H9 (cell line): ENCODE data around the gene CACTIN. TPM values are rescaled to one million over a fixed set of nuclear protein-coding genes. Genes with fewer than 3 reads are reported as not detected.

Experiments used
- DNase-seq: peaks from one replicate; pipeline ENCODE4 v3.0.0-alpha.2; 2017
- H2AFZ ChIP-seq: one replicate; pipeline ENCODE4 v1.6.1; 2013; ENCODE audit warnings: mild to moderate bottlenecking, low read length, control low read depth, moderate library complexity
- H2AK5ac ChIP-seq: 2 replicates; pipeline ENCODE4 v1.6.1; 2013; ENCODE audit warnings: low read length, control low read depth, mixed read lengths; ENCODE audit not compliant: insufficient read length
- H2BK120ac ChIP-seq: one replicate; pipeline ENCODE4 v1.6.1; 2013; ENCODE audit warnings: low read depth, mild to moderate bottlenecking, low read length, control low read depth, inconsistent platforms; ENCODE audit not compliant: poor library complexity, severe bottlenecking
- H2BK12ac ChIP-seq: 2 replicates; pipeline ENCODE4 v1.6.1; 2013; ENCODE audit warnings: low read length, control low read depth, mixed read lengths, low read depth; ENCODE audit not compliant: insufficient read length
- H2BK15ac ChIP-seq: 2 replicates; pipeline ENCODE4 v1.6.1; 2013; ENCODE audit warnings: low read depth, low read length, control low read depth
- H2BK20ac ChIP-seq: one replicate; pipeline ENCODE4 v1.6.1; 2013; ENCODE audit warnings: low read depth, mild to moderate bottlenecking, low read length, control low read depth, inconsistent platforms; ENCODE audit not compliant: poor library complexity, severe bottlenecking
- H2BK5ac ChIP-seq: 2 replicates; pipeline ENCODE4 v1.6.1; 2013; ENCODE audit warnings: low read length, control low read depth, mixed read lengths; ENCODE audit not compliant: insufficient read length
- H3K14ac ChIP-seq: 2 replicates; pipeline ENCODE4 v1.6.1; 2013; ENCODE audit warnings: low read length, control low read depth; ENCODE audit not compliant: insufficient read depth
- H3K18ac ChIP-seq: 2 replicates; pipeline ENCODE4 v1.6.1; 2013; ENCODE audit warnings: low read depth, mild to moderate bottlenecking, mixed read lengths, low read length, control low read depth; ENCODE audit not compliant: insufficient read length
- H3K23ac ChIP-seq: 2 replicates; pipeline ENCODE4 v1.6.1; 2013; ENCODE audit warnings: low read length, control low read depth, mixed read lengths, low read depth; ENCODE audit not compliant: insufficient read length
- H3K23me2 ChIP-seq: 2 replicates; pipeline ENCODE4 v1.6.1; 2013; ENCODE audit warnings: low read depth, mild to moderate bottlenecking, mixed read lengths, low read length, control low read depth; ENCODE audit not compliant: insufficient read length, poor library complexity, severe bottlenecking
- H3K27ac ChIP-seq: 2 replicates; pipeline ENCODE4 v1.5.1; 2013; ENCODE audit warnings: low read length, control low read depth, mixed read lengths, low read depth; ENCODE audit not compliant: insufficient read length
- H3K27me3 ChIP-seq: 2 replicates; pipeline ENCODE4 v1.6.1; 2013; ENCODE audit warnings: low read length, control low read depth, inconsistent platforms; ENCODE audit not compliant: insufficient read depth
- H3K4ac ChIP-seq: 2 replicates; pipeline ENCODE4 v1.6.1; 2013; ENCODE audit warnings: low read depth, mild to moderate bottlenecking, control low read depth, inconsistent platforms, low read length, moderate library complexity
- H3K4me1 ChIP-seq: 2 replicates; pipeline ENCODE4 v1.6.1; 2013; ENCODE audit warnings: low read length, control low read depth, inconsistent platforms; ENCODE audit not compliant: insufficient read depth
- H3K4me2 ChIP-seq: 2 replicates; pipeline ENCODE4 v1.6.1; 2013; ENCODE audit warnings: low read length, control low read depth, mixed read lengths; ENCODE audit not compliant: insufficient read length, insufficient read depth
- H3K56ac ChIP-seq: 2 replicates; pipeline ENCODE4 v1.6.1; 2013; ENCODE audit warnings: low read depth, mild to moderate bottlenecking, mixed read lengths, low read length, control low read depth; ENCODE audit not compliant: insufficient read length
- H3K79me1 ChIP-seq: 2 replicates; pipeline ENCODE4 v1.6.1; 2013; ENCODE audit warnings: low read depth, mild to moderate bottlenecking, moderate library complexity, low read length, control low read depth, inconsistent platforms; ENCODE audit not compliant: insufficient read depth, poor library complexity, severe bottlenecking
- H3K79me2 ChIP-seq: 2 replicates; pipeline ENCODE4 v1.6.1; 2013; ENCODE audit warnings: low read length, control low read depth, inconsistent platforms; ENCODE audit not compliant: insufficient read depth
- H3K9ac ChIP-seq: 2 replicates; pipeline ENCODE4 v1.6.1; 2013; ENCODE audit warnings: low read length, control low read depth, mixed read lengths; ENCODE audit not compliant: insufficient read length; ENCODE audit errors: extremely low read depth
- H3K9me3 ChIP-seq: one replicate; pipeline ENCODE4 v1.6.1; 2013; ENCODE audit warnings: low read depth, low read length, inconsistent platforms; ENCODE audit not compliant: control insufficient read depth
- H3T11ph ChIP-seq: one replicate; pipeline ENCODE4 v1.6.1; 2013; ENCODE audit warnings: mild to moderate bottlenecking, low read length, control low read depth, inconsistent platforms
- H4K20me1 ChIP-seq: one replicate; pipeline ENCODE4 v1.6.1; 2013; ENCODE audit not compliant: control insufficient read depth, insufficient read length, insufficient read depth
- H4K5ac ChIP-seq: 2 replicates; pipeline ENCODE4 v1.6.1; 2013; ENCODE audit warnings: low read depth, mild to moderate bottlenecking, mixed read lengths, low read length, control low read depth; ENCODE audit not compliant: insufficient read length
- H4K8ac ChIP-seq: replicated peaks from 2 replicates; pipeline ENCODE4 v1.6.1; 2013; ENCODE audit warnings: low read length, control low read depth, mixed read lengths, low read depth; ENCODE audit not compliant: insufficient read length
- H4K91ac ChIP-seq: 2 replicates; pipeline ENCODE4 v1.6.1; 2013; ENCODE audit warnings: low read depth, mild to moderate bottlenecking, moderate library complexity, mixed read lengths, low read length, control low read depth; ENCODE audit not compliant: insufficient read length
- H3K27ac Mint-ChIP-seq, 3 experiments: 2 replicates in 2 of 3; 3 replicates in 1 of 3; pipeline ENCODE4 v1.8.0; 2020 to 2021; ENCODE audit warnings: mixed read lengths in 3 of 3, mild to moderate bottlenecking in 1 of 3, moderate library complexity in 1 of 3
- H3K27me3 Mint-ChIP-seq: 2 replicates; pipeline ENCODE4 v1.8.0; 2021; ENCODE audit warnings: low read depth, mild to moderate bottlenecking, moderate library complexity, mixed read lengths
- H3K36me3 Mint-ChIP-seq, 3 experiments: 2 replicates in 2 of 3; 3 replicates in 1 of 3; pipeline ENCODE4 v1.8.0; 2020 to 2021; ENCODE audit warnings: low read depth in 3 of 3, mixed read lengths in 3 of 3; ENCODE audit not compliant: insufficient read depth in 1 of 3
- H3K4me1 Mint-ChIP-seq, 2 experiments: 2 replicates each; pipeline ENCODE4 v1.8.0; 2020; ENCODE audit warnings: mixed read lengths in 2 of 2
- H3K4me3 Mint-ChIP-seq, 2 experiments: 2 replicates in 1 of 2; 3 replicates in 1 of 2; pipeline ENCODE4 v1.8.0; 2020 to 2021; ENCODE audit warnings: mild to moderate bottlenecking in 2 of 2, mixed read lengths in 2 of 2, moderate library complexity in 1 of 2
- H3K9me3 Mint-ChIP-seq, 2 experiments: 2 replicates in 1 of 2; 3 replicates in 1 of 2; pipeline ENCODE4 v1.8.0; 2020; ENCODE audit warnings: mild to moderate bottlenecking in 2 of 2, mixed read lengths in 2 of 2, moderate library complexity in 1 of 2
- CTCF ChIP-seq: fragments of 200-600 bp; sonication (generic); conservative IDR thresholded peaks from 3 replicates; pipeline ENCODE4 v1.8.0; 2021; ENCODE audit warnings: antibody characterized with exemption, mild to moderate bottlenecking
- WGBS: extraction: QIAGEN DNeasy Blood & Tissue Kit; methylation state at CpG from one replicate; pipeline ENCODE4 v1.1.7; 2013; ENCODE audit warnings: missing lambda C conversion rate, low lambda C conversion rate, mixed read lengths; ENCODE audit not compliant: insufficient read length; ENCODE audit errors: extremely low coverage; 5-methylcytosine and 5-hydroxymethylcytosine counted together
- total RNA-seq: library from RNA; stranded (reverse); gene quantifications from 2 replicates; pipeline ENCODE4 v1.2.1, GENCODE V29; 2021

CACTIN gene
- total RNA-seq, 1 experiment from 2014 or later, result 37.3 TPM

GRCh38 chr19:3655402-3656072 is 28.9 kb upstream of the CACTIN start:
- H4K8ac ChIP-seq, result no peak overlapping the region
- no peak overlapping the region for H4K91ac ChIP-seq
- H3T11ph ChIP-seq, result no peak overlapping the region
- no peak overlapping the region for H2BK12ac ChIP-seq
- H3K9ac ChIP-seq, result no peak overlapping the region
- Mint-ChIP-seq H3K9me3 (no peaks in the 10 kb centered on the region; a peak in 1 of 5 replicates), H3K27ac (no peak overlapping the region), H3K27me3 (no peaks in the 10 kb centered on the region), H3K4me3 (no peak overlapping the region), H3K4me1 (no peaks in the 10 kb centered on the region), H3K36me3 (peaks cover 8 to 42% (median 35%) of the 10 kb centered on the region in 3 experiments)
- H2BK15ac ChIP-seq, result no peak overlapping the region
- no peaks in the 10 kb centered on the region for H3K79me1 ChIP-seq
- H3K14ac ChIP-seq, result no peak overlapping the region
- H3K4me2 ChIP-seq, result no peak overlapping the region
- H2BK120ac ChIP-seq, result no peak overlapping the region
- H3K4ac ChIP-seq, result no peak overlapping the region
- H3K79me2 ChIP-seq, result no peaks in the 10 kb centered on the region
- H2BK20ac ChIP-seq, result no peak overlapping the region
- no peak overlapping the region for H3K23ac ChIP-seq
- no peaks in the 10 kb centered on the region for H3K4me1 ChIP-seq
- H4K20me1 ChIP-seq, result no peaks in the 10 kb centered on the region
- no peak for TF ChIP-seq CTCF
- no peak overlapping the region for H2AFZ ChIP-seq
- H3K27me3 ChIP-seq, result no peaks in the 10 kb centered on the region
- no peak overlapping the region for H3K56ac ChIP-seq
- H3K23me2 ChIP-seq, result no peaks in the 10 kb centered on the region
- no peak overlapping the region for H2BK5ac ChIP-seq
- WGBS, result no CpG with 5 or more reads among the region's 25 CpGs
- DNase-seq, result no peak
- no peak overlapping the region for H2AK5ac ChIP-seq
- H3K18ac ChIP-seq, result no peak overlapping the region
- no peaks in the 10 kb centered on the region for H3K9me3 ChIP-seq
- H4K5ac ChIP-seq, result no peak overlapping the region
- H3K27ac ChIP-seq, result no peak overlapping the region
